ENCODE measurements around the gene RNASE7. TPM values are rescaled to one million over a fixed set of nuclear protein-coding genes. Genes with fewer than 3 reads are reported as not detected.

The RNASE7 gene
- total RNA-seq, 2 experiments from 2014 or later: not detected

DNA sequence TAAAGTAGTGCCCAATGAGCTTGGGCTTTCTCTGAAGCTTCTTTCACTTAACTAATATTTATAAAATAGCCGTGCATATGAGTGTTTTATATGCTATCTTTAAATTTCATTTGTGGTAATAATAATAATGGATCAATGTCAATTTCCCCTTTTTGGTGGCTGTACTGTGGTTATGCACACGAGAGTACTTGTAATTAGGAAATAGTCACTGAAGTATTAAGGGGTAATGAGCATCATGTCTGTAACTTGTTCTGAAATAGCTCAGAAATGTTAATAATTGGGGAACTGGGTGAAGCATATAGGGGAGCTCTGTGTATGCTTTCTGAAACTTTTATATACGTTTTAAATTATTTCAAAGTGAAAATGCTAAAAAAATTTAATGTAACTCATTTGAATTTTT, 8.4 kb downstream of the RNASE7 start:
- TF ChIP-seq, protein P1, sequence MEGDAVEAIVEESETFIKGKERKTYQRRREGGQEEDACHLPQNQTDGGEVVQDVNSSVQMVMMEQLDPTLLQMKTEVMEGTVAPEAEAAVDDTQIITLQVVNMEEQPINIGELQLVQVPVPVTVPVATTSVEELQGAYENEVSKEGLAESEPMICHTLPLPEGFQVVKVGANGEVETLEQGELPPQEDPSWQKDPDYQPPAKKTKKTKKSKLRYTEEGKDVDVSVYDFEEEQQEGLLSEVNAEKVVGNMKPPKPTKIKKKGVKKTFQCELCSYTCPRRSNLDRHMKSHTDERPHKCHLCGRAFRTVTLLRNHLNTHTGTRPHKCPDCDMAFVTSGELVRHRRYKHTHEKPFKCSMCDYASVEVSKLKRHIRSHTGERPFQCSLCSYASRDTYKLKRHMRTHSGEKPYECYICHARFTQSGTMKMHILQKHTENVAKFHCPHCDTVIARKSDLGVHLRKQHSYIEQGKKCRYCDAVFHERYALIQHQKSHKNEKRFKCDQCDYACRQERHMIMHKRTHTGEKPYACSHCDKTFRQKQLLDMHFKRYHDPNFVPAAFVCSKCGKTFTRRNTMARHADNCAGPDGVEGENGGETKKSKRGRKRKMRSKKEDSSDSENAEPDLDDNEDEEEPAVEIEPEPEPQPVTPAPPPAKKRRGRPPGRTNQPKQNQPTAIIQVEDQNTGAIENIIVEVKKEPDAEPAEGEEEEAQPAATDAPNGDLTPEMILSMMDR (IDR thresholded peaks at IDR 0.05): no peak
- H3K4me3 Mint-ChIP-seq: no peak overlapping the region
- H3K36me3 Mint-ChIP-seq (ENCODE audit: low read depth): no peaks in the 10 kb centered on the region
- no peak for DNase-seq
- Histone ChIP-seq H3K27me3 (ENCODE audit: control insufficient read depth in 1 of 2, insufficient read depth in 2 of 2, low read length in 2 of 2) (no peaks in the 10 kb centered on the region), H3K27ac (ENCODE audit: low read depth in 1 of 2, low read length in 2 of 2) (no peak overlapping the region), H3K4me3 (ENCODE audit: low read length) (no peak overlapping the region), H3K4me1 (ENCODE audit: insufficient read depth, low read length) (no peaks in the 10 kb centered on the region), H3K36me3 (ENCODE audit: insufficient read depth, low read length) (no peaks in the 10 kb centered on the region), H3K9me3 (ENCODE audit: control insufficient read depth in 1 of 2, insufficient read depth in 1 of 2, low read length in 2 of 2) (no peaks in the 10 kb centered on the region)
- ChIA-PET CTCF (no interaction called here), POLR2A (no interaction called here)
- no peak for ATAC-seq (ENCODE audit: poor library complexity)
- H3K4me1 Mint-ChIP-seq (ENCODE audit: low read depth): no peaks in the 10 kb centered on the region
- no peaks in the 10 kb centered on the region for H3K9me3 Mint-ChIP-seq
- intact Hi-C loops (cut with DNase I, micrococcal nuclease): no loop called here
- H3K27ac Mint-ChIP-seq: no peak overlapping the region
- peaks cover 16% of the 10 kb centered on the region for H3K27me3 Mint-ChIP-seq

DNA sequence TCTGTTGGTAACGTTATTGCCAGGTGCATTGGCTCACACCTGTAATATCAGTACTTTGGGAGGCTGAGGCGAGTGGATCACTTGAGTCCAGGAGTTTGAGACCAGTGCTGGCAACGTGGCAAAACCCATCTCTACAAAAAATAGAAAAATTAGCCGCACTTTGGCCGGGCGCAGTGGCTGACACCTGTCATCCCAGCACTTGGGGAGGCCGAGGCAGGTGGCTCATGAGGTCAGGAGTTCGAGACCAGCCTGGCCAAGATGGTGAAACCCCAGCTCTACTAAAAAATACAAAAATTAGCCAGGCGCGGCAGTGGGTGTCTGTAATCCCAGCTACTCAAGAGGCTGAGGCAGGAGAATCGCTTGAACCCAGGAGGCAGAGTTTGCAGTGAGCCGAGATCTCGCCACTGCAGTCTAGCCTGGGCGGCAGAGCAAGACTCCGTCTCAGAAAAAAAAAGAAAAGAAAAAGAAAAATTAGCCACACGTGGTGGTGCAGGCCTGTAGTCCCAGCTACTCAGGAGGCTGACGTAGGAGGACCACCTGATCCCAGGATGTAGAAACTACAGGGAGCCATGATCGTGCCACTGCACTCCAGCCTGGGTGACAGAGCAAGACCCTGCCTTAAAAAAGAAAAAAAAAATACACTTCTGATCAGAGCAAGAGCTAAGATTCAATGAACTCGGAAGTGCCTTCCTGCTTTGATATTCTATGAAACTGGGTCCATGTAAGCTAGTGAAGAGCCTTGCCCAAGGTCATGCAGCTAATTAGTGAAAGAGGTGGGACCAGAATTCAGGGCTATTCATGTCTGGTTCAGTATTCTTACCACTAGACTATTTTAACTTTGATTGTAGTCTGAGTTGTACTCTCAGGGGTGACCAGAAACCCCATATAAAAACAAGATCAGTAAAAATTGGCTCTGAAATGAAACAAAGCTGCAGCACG, 11.3 kb downstream of the RNASE7 start:
- Mint-ChIP-seq H3K4me3 (no peak overlapping the region), H3K27ac (no peak overlapping the region)

DNA sequence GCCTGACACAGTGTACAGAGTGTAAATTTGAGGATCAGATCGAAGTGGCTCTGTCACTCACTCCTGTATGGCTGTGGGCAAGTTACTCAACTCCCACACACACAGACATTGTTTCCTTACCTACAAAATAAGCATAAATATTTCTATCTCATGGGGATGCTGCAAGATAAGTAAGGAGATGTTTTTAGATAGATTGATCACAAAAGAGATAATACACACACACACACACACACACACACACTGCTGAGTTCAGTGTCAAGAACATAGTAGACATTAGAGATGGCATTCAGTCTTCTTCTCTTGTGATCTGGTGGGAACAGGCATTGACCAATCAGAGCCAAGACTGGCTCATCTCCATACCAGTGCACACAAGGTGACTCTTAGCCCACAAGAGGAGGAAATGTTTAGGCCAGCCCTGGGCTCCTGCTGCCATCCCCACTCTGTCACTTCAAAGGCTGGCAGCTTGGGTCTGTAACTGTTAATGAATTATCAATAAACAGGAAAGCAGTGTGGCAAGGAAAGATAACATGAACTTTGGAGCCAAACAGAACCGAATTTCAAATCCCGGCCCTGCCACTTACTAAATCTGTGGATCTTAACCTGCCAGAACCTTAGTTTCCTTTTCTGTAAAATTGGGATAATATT, 12.1 kb downstream of the RNASE7 start:
- no peaks in the 10 kb centered on the region for H3K9me3 Mint-ChIP-seq
- DNase-seq: no peak
- H3K9me3 ChIP-seq (ENCODE audit: control insufficient read depth in 1 of 2, insufficient read depth in 1 of 2, low read length in 2 of 2): no peaks in the 10 kb centered on the region
- no peak overlapping the region for H3K4me3 ChIP-seq (ENCODE audit: low read length)
- H3K27me3 Mint-ChIP-seq: peaks cover 12% of the 10 kb centered on the region
- no peak for ATAC-seq (ENCODE audit: poor library complexity)
- no peaks in the 10 kb centered on the region for H3K4me1 ChIP-seq (ENCODE audit: insufficient read depth, low read length)
- H3K27ac ChIP-seq (ENCODE audit: low read depth in 1 of 2, low read length in 2 of 2): no peak overlapping the region
- H3K36me3 Mint-ChIP-seq (ENCODE audit: low read depth): no peaks in the 10 kb centered on the region
- no peaks in the 10 kb centered on the region for H3K36me3 ChIP-seq (ENCODE audit: insufficient read depth, low read length)
- no peaks in the 10 kb centered on the region for H3K4me1 Mint-ChIP-seq (ENCODE audit: low read depth)
- no peaks in the 10 kb centered on the region for H3K27me3 ChIP-seq (ENCODE audit: control insufficient read depth in 1 of 2, insufficient read depth in 2 of 2, low read length in 2 of 2)
- H3K4me3 Mint-ChIP-seq: no peak overlapping the region
- POLR2A ChIA-PET: no interaction called here
- H3K27ac Mint-ChIP-seq: no peak overlapping the region
- intact Hi-C loops (cut with DNase I, micrococcal nuclease): no loop called here
- CTCF ChIA-PET: no interaction called here
- TF ChIP-seq, protein P1 (IDR thresholded peaks at IDR 0.05): no peak

More for the DNA sequence above, 11.3 kb downstream of the RNASE7 start:
- H3K9me3 Mint-ChIP-seq: no peaks in the 10 kb centered on the region
- ChIA-PET CTCF (no interaction called here), POLR2A (no interaction called here)
- no peak for DNase-seq
- Histone ChIP-seq H3K27me3 (ENCODE audit: control insufficient read depth in 1 of 2, insufficient read depth in 2 of 2, low read length in 2 of 2) (no peaks in the 10 kb centered on the region), H3K4me1 (ENCODE audit: insufficient read depth, low read length) (no peaks in the 10 kb centered on the region), H3K9me3 (ENCODE audit: control insufficient read depth in 1 of 2, insufficient read depth in 1 of 2, low read length in 2 of 2) (no peaks in the 10 kb centered on the region), H3K36me3 (ENCODE audit: insufficient read depth, low read length) (no peaks in the 10 kb centered on the region), H3K4me3 (ENCODE audit: low read length) (no peak overlapping the region), H3K27ac (ENCODE audit: low read depth in 1 of 2, low read length in 2 of 2) (no peak overlapping the region)
- H3K36me3 Mint-ChIP-seq (ENCODE audit: low read depth): no peaks in the 10 kb centered on the region
- no peaks in the 10 kb centered on the region for H3K4me1 Mint-ChIP-seq (ENCODE audit: low read depth)
- intact Hi-C loops (cut with DNase I, micrococcal nuclease): no loop called here
- TF ChIP-seq, protein P1 (IDR thresholded peaks at IDR 0.05): no peak
- H3K27me3 Mint-ChIP-seq: peaks cover 14% of the 10 kb centered on the region
- no peak for ATAC-seq (ENCODE audit: poor library complexity)
